GM23338 (cell line): ENCODE measurements around the gene PARVB. TPM values are rescaled to one million over a fixed set of nuclear protein-coding genes. Genes with fewer than 3 reads are reported as not detected.

ENCODE experiments used
- ATAC-seq: fragments of 200-7000 bp; cut with Tn5 transposase; 3 replicates; pipeline ENCODE4 v1.9.1; 2020
- DNase-seq: peaks from one replicate; pipeline ENCODE4 v3.0.0-alpha.2; 2015; ENCODE audit warnings: low spot score
- H2AFZ ChIP-seq: fragments of 200-600 bp; sonication (generic); 2 replicates; pipeline ENCODE4 v1.8.0; 2016; ENCODE audit warnings: antibody characterized with exemption, mild to moderate bottlenecking, moderate library complexity
- H3F3A ChIP-seq: fragments of 200-600 bp; sonication (generic); replicated peaks from 2 replicates; pipeline ENCODE4 v1.8.0; 2017; ENCODE audit warnings: antibody characterized with exemption, mixed run types, low read depth
- H3K27ac ChIP-seq: fragments of 200-600 bp; sonication (generic); 2 replicates; pipeline ENCODE4 v1.6.1; 2016; ENCODE audit warnings: low read depth
- H3K27me3 ChIP-seq: fragments of 200-600 bp; sonication (generic); 2 replicates; pipeline ENCODE4 v1.8.0; 2016; ENCODE audit warnings: mild to moderate bottlenecking, mixed run types, moderate library complexity; ENCODE audit not compliant: insufficient read depth
- H3K36me3 ChIP-seq: fragments of 200-600 bp; sonication (generic); 2 replicates; pipeline ENCODE4 v1.8.0; 2016; ENCODE audit warnings: mild to moderate bottlenecking; ENCODE audit not compliant: insufficient read depth
- H3K4me1 ChIP-seq: fragments of 200-600 bp; sonication (generic); 2 replicates; pipeline ENCODE4 v1.8.0; 2016; ENCODE audit warnings: mild to moderate bottlenecking, moderate library complexity; ENCODE audit not compliant: insufficient read depth
- H3K4me2 ChIP-seq: fragments of 200-600 bp; sonication (generic); 2 replicates; pipeline ENCODE4 v1.7.1; 2017; ENCODE audit warnings: mixed run types
- H3K4me3 ChIP-seq: fragments of 200-600 bp; sonication (generic); 2 replicates; pipeline ENCODE4 v1.6.1; 2016; ENCODE audit warnings: mixed run types
- H3K79me2 ChIP-seq: fragments of 200-600 bp; sonication (generic); replicated peaks from 2 replicates; pipeline ENCODE4 v1.8.0; 2017; ENCODE audit warnings: mild to moderate bottlenecking; ENCODE audit not compliant: insufficient read depth
- H3K9me2 ChIP-seq: fragments of 200-600 bp; sonication (generic); 2 replicates; pipeline ENCODE4 v1.8.0; 2017; ENCODE audit not compliant: insufficient read depth
- H4K20me1 ChIP-seq: fragments of 200-600 bp; sonication (generic); replicated peaks from 2 replicates; pipeline ENCODE4 v1.8.0; 2017; ENCODE audit warnings: mild to moderate bottlenecking; ENCODE audit not compliant: insufficient read depth
- H3K27ac Mint-ChIP-seq: 2 replicates; pipeline ENCODE4 v1.8.0; 2020; ENCODE audit warnings: inconsistent platforms, mild to moderate bottlenecking, moderate library complexity, mixed read lengths
- H3K27me3 Mint-ChIP-seq: 3 replicates; pipeline ENCODE4 v1.8.0; 2022; ENCODE audit warnings: low read depth, mild to moderate bottlenecking, moderate library complexity, mixed read lengths, inconsistent platforms; ENCODE audit not compliant: insufficient read depth, poor library complexity
- H3K36me3 Mint-ChIP-seq: 3 replicates; pipeline ENCODE4 v1.8.0; 2021; ENCODE audit warnings: low read depth, mild to moderate bottlenecking, inconsistent platforms, moderate library complexity, mixed read lengths
- H3K4me1 Mint-ChIP-seq: 3 replicates; pipeline ENCODE4 v1.8.0; 2020; ENCODE audit warnings: mild to moderate bottlenecking, inconsistent platforms, mixed read lengths
- H3K4me3 Mint-ChIP-seq: 3 replicates; pipeline ENCODE4 v1.8.0; 2021; ENCODE audit warnings: moderate library complexity, mild to moderate bottlenecking, inconsistent platforms, mixed read lengths
- H3K9me3 Mint-ChIP-seq: 3 replicates; pipeline ENCODE4 v1.8.0; 2020; ENCODE audit warnings: moderate library complexity, mild to moderate bottlenecking, inconsistent platforms, mixed read lengths
- CREB1 ChIP-seq: fragments of 250-450 bp; sonication (Bioruptor Pico); IDR thresholded peaks from 2 replicates; pipeline ENCODE4 v1.5.0; 2020; ENCODE audit warnings: low read depth, mild to moderate bottlenecking, moderate library complexity
- CTCF ChIP-seq, 2 experiments: fragments of 200-600 bp in 1 of 2; sonication (generic) in 1 of 2; conservative IDR thresholded peaks; 2 replicates each; pipeline versions ENCODE4 v1.5.1 to v1.6.1; 2016 to 2017; ENCODE audit warnings: antibody characterized with exemption in 2 of 2, low read depth in 2 of 2, mild to moderate bottlenecking in 2 of 2, moderate library complexity in 1 of 2
- ETS1 ChIP-seq: IDR thresholded peaks from 2 replicates; pipeline ENCODE4 v1.6.1; 2016; ENCODE audit warnings: antibody characterized with exemption
- EZH2 ChIP-seq: fragments of 200-600 bp; sonication (generic); IDR thresholded peaks from one replicate; pipeline ENCODE4 v1.8.0; 2017; ENCODE audit warnings: antibody characterized with exemption, mild to moderate bottlenecking, low read depth; ENCODE audit not compliant: unreplicated experiment
- EZH2phosphoT487 ChIP-seq: fragments of 200-600 bp; sonication (generic); IDR thresholded peaks from one replicate; pipeline ENCODE4 v1.8.1; 2018; ENCODE audit warnings: antibody characterized with exemption; ENCODE audit not compliant: unreplicated experiment
- POLR2AphosphoS5 ChIP-seq: IDR thresholded peaks from 2 replicates; pipeline ENCODE4 v1.6.1; 2016; ENCODE audit warnings: antibody characterized with exemption, low read depth
- REST ChIP-seq: IDR thresholded peaks from one replicate; pipeline ENCODE4 v1.6.1; 2018; ENCODE audit warnings: antibody characterized with exemption; ENCODE audit not compliant: unreplicated experiment
- ZNF331 ChIP-seq: fragments of 250-450 bp; sonication (Bioruptor Pico); IDR thresholded peaks from 2 replicates; pipeline ENCODE4 v1.5.0; 2020; ENCODE audit warnings: low read depth, mild to moderate bottlenecking, moderate library complexity
- ZNF462 ChIP-seq: fragments of 250-450 bp; sonication (Bioruptor Pico); IDR thresholded peaks from 2 replicates; pipeline ENCODE4 v1.5.0; 2020; ENCODE audit warnings: mild to moderate bottlenecking, moderate library complexity
- polyA plus RNA-seq: library from polyadenylated mRNA; unstranded; fragments of >200 nt; fragmentation: Nextera tagmentation; extraction: Ambion mirVana; gene quantifications from 2 replicates; pipeline ENCODE4 v1.2.1, GENCODE V29; 2016
- total RNA-seq: library from RNA; depleted of rRNA; stranded (reverse); fragments of >200 nt; shearing (Covaris generic); gene quantifications from 2 replicates; pipeline ENCODE4 v1.2.3, GENCODE V29; 2014

Gene PARVB
- total and polyA plus RNA-seq, 2 experiments from 2014 or later: 4.3 to 7.7 TPM

GRCh38 chr22:44120314-44120704 is 96.2 kb downstream of the PARVB start:
- no peak for DNase-seq
- Histone ChIP-seq H3K4me2 (no peak overlapping the region), H3K9me2 (no peaks in the 10 kb centered on the region), H3K27ac (no peak overlapping the region), H3K36me3 (no peaks in the 10 kb centered on the region), H3K4me1 (no peaks in the 10 kb centered on the region), H3K4me3 (no peak overlapping the region), H2AFZ (no peak overlapping the region), H3F3A (no peaks in the 10 kb centered on the region), H3K27me3 (no peaks in the 10 kb centered on the region), H4K20me1 (no peaks in the 10 kb centered on the region), H3K79me2 (no peaks in the 10 kb centered on the region)
- H3K4me3 Mint-ChIP-seq: no peak overlapping the region
- H3K27me3 Mint-ChIP-seq: peaks cover 11% of the 10 kb centered on the region
- no peak for TF ChIP-seq EZH2
- TF ChIP-seq CTCF (conservative IDR thresholded peaks at IDR 0.05; ENCODE audit: low read depth in 2 of 2): peak; percentile 21 to 56; a peak in 2 of 4 replicates
- H3K27ac Mint-ChIP-seq: no peak overlapping the region
- H3K9me3 Mint-ChIP-seq: peaks cover 8% of the 10 kb centered on the region; the same call in 2 of the 3 replicates
- ATAC-seq: peak; percentile 73
- H3K36me3 Mint-ChIP-seq: peaks cover 12% of the 10 kb centered on the region
- H3K4me1 Mint-ChIP-seq: peaks cover 7% of the 10 kb centered on the region

- H3K4me3 ChIP-seq: no peak overlapping the region
- no peaks in the 10 kb centered on the region for H3K4me1 ChIP-seq
- no peaks in the 10 kb centered on the region for H3K36me3 ChIP-seq
- Mint-ChIP-seq H3K27ac (no peak overlapping the region), H3K36me3 (peaks cover 39% of the 10 kb centered on the region), H3K4me1 (peaks cover 6% of the 10 kb centered on the region), H3K4me3 (no peak overlapping the region), H3K27me3 (peaks cover 5% of the 10 kb centered on the region), H3K9me3 (peaks cover 39% of the 10 kb centered on the region)
- H3K79me2 ChIP-seq: no peaks in the 10 kb centered on the region
- H4K20me1 ChIP-seq: no peaks in the 10 kb centered on the region
- no peak overlapping the region for H2AFZ ChIP-seq
- H3K27ac ChIP-seq: no peak overlapping the region
- no peaks in the 10 kb centered on the region for H3K27me3 ChIP-seq
- ATAC-seq (no peak), DNase-seq (no peak)
- no peaks in the 10 kb centered on the region for H3K9me2 ChIP-seq
- H3F3A ChIP-seq: no peaks in the 10 kb centered on the region
- no peak overlapping the region for H3K4me2 ChIP-seq
- TF ChIP-seq REST (no peak), ZNF331 (CRISPR knock-in tag) (no peak), CREB1 (no peak), ETS1 (no peak), ZNF462 (CRISPR knock-in tag) (no peak), POLR2AphosphoS5 (no peak), EZH2phosphoT487 (no peak)
Observed at GRCh38 chr22:44125421-44125820, 101.3 kb downstream of the PARVB start.
